KMS-11 (cell line): ENCODE results near the gene NKX2-3.

Source experiments
- H2AFZ ChIP-seq: fragments of 200-600 bp; sonication (generic); 2 replicates; pipeline ENCODE4 v1.6.1; 2016; ENCODE audit warnings: antibody characterized with exemption, mixed run types, low read depth
- H3K27ac ChIP-seq: fragments of 200-600 bp; sonication (generic); 2 replicates; pipeline ENCODE4 v1.6.1; 2016; ENCODE audit warnings: mild to moderate bottlenecking, mixed run types
- H3K27me3 ChIP-seq: fragments of 200-600 bp; sonication (generic); 2 replicates; pipeline ENCODE4 v1.6.1; 2017; ENCODE audit warnings: mild to moderate bottlenecking, low read depth, mixed run types, moderate library complexity; ENCODE audit not compliant: insufficient read depth
- H3K36me3 ChIP-seq: fragments of 200-600 bp; sonication (generic); 2 replicates; pipeline ENCODE4 v1.6.1; 2017; ENCODE audit warnings: mild to moderate bottlenecking, mixed run types; ENCODE audit not compliant: insufficient read depth
- H3K4me1 ChIP-seq: fragments of 200-600 bp; sonication (generic); 2 replicates; pipeline ENCODE4 v1.6.1; 2016; ENCODE audit warnings: mild to moderate bottlenecking, low read depth, mixed run types; ENCODE audit not compliant: poor library complexity, severe bottlenecking
- H3K4me2 ChIP-seq: fragments of 200-600 bp; sonication (generic); 2 replicates; pipeline ENCODE4 v1.7.0; 2016; ENCODE audit warnings: mild to moderate bottlenecking, mixed run types
- H3K4me3 ChIP-seq: fragments of 200-600 bp; sonication (generic); IDR thresholded peaks from 2 replicates; pipeline ENCODE4 v1.6.1; 2017; ENCODE audit warnings: low read depth, low read length, mixed read lengths; ENCODE audit not compliant: insufficient read depth
- H3K79me2 ChIP-seq: fragments of 200-600 bp; sonication (generic); 2 replicates; pipeline ENCODE4 v1.6.1; 2016; ENCODE audit warnings: low read depth, mixed run types; ENCODE audit not compliant: insufficient read depth
- H3K9ac ChIP-seq: fragments of 200-600 bp; sonication (generic); 2 replicates; pipeline ENCODE4 v1.6.1; 2016; ENCODE audit warnings: mild to moderate bottlenecking, mixed run types
- H4K20me1 ChIP-seq: fragments of 200-600 bp; sonication (generic); 2 replicates; pipeline ENCODE4 v1.6.1; 2016; ENCODE audit warnings: mild to moderate bottlenecking, mixed run types; ENCODE audit not compliant: insufficient read depth
- CTCF ChIP-seq: fragments of 200-600 bp; sonication (generic); conservative IDR thresholded peaks from 2 replicates; pipeline ENCODE4 v1.6.1; 2017; ENCODE audit warnings: low read depth, mild to moderate bottlenecking, antibody characterized with exemption, low read length, moderate library complexity, mixed read lengths

NKX2-3 gene

GRCh38 chr10:99519690-99520039 is 13.1 kb upstream of the NKX2-3 start:
- Histone ChIP-seq H2AFZ (no peak overlapping the region), H3K4me3 (no peak overlapping the region), H3K27ac (no peak overlapping the region), H3K79me2 (no peaks in the 10 kb centered on the region), H3K36me3 (no peaks in the 10 kb centered on the region), H3K4me2 (no peak overlapping the region), H4K20me1 (no peaks in the 10 kb centered on the region), H3K4me1 (no peaks in the 10 kb centered on the region), H3K27me3 (no peaks in the 10 kb centered on the region), H3K9ac (no peak overlapping the region)
- TF ChIP-seq CTCF, result no peak

- no peaks in the 10 kb centered on the region for H3K79me2 ChIP-seq
- H2AFZ ChIP-seq, result no peak overlapping the region
- H3K36me3 ChIP-seq, result no peaks in the 10 kb centered on the region
- no peak for TF ChIP-seq CTCF
- no peak overlapping the region for H3K27ac ChIP-seq
- H3K27me3 ChIP-seq, result no peaks in the 10 kb centered on the region
- no peaks in the 10 kb centered on the region for H3K4me1 ChIP-seq
- no peak overlapping the region for H3K4me3 ChIP-seq
- no peak overlapping the region for H3K4me2 ChIP-seq
- no peaks in the 10 kb centered on the region for H4K20me1 ChIP-seq
- no peak overlapping the region for H3K9ac ChIP-seq
Measured at GRCh38 chr10:99520040-99520846, 12.5 kb upstream of the NKX2-3 start.

- H3K27ac ChIP-seq, result no peak overlapping the region
- TF ChIP-seq CTCF, result no peak
- H3K4me1 ChIP-seq, result no peaks in the 10 kb centered on the region
- H3K27me3 ChIP-seq, result no peaks in the 10 kb centered on the region
- no peak overlapping the region for H3K4me2 ChIP-seq
- no peak overlapping the region for H3K4me3 ChIP-seq
- H3K9ac ChIP-seq, result no peak overlapping the region
- no peaks in the 10 kb centered on the region for H4K20me1 ChIP-seq
- no peaks in the 10 kb centered on the region for H3K79me2 ChIP-seq
- H3K36me3 ChIP-seq, result no peaks in the 10 kb centered on the region
- no peak overlapping the region for H2AFZ ChIP-seq
Measured at GRCh38 chr10:99520847-99521764, 11.6 kb upstream of the NKX2-3 start.

DNA sequence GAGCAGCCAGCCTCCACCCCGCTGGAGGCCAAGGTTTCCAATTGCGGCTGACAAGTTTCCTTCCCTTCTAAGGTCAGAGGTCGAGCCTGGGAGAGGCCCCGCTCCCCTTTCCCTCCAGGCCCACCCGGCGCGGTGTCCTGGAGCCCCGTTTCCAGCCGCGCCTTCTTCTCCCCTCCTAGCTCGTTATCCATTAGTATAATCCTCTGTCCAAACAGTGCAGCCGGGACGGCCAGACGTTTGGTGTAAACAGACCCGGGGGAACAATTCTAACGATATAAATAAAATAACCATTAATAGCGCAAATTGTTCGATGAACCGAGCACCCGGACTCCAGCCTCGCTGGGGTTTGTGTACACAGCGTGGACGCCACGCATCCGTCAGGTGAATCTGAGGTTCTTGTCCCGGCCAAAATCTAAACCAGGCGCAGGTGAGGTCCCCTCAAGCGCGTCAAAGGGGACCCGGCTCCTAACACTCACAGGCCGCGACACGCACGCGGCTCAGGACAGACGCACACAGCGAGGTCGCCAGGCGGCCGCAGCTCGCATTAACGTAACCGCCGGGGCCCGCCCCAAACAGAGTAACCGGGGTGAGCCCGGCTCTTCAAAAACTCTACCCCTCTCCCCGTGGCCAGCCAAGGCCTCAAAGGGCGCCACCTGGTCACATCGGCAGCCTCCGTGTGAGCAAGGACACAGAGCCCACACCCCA is 10.8 kb upstream of the NKX2-3 start:
- Histone ChIP-seq H3K9ac (no peak overlapping the region), H3K4me2 (no peak overlapping the region), H3K4me1 (no peaks in the 10 kb centered on the region), H3K4me3 (no peak overlapping the region), H3K27ac (no peak overlapping the region), H3K79me2 (no peaks in the 10 kb centered on the region), H3K36me3 (no peaks in the 10 kb centered on the region), H2AFZ (no peak overlapping the region), H3K27me3 (no peaks in the 10 kb centered on the region), H4K20me1 (no peaks in the 10 kb centered on the region)
- TF ChIP-seq CTCF, result no peak
